Kidney epithelial cell (primary cell): ENCODE measurements around the gene ILK. TPM values are rescaled to one million over a fixed set of nuclear protein-coding genes. Genes with fewer than 3 reads are reported as not detected.

ENCODE experiments used
- DNase-seq: peaks from one replicate; pipeline ENCODE4 v3.0.0-alpha.2; 2010; ENCODE audit warnings: low read depth
- H3K27me3 ChIP-seq: 2 replicates; pipeline ENCODE4 v1.6.0; 2011; ENCODE audit warnings: low read length; ENCODE audit not compliant: control insufficient read depth, insufficient read depth
- H3K36me3 ChIP-seq: 2 replicates; pipeline ENCODE4 v1.5.1; 2011; ENCODE audit warnings: low read length; ENCODE audit not compliant: control insufficient read depth, insufficient read depth
- H3K4me3 ChIP-seq: 2 replicates; pipeline ENCODE4 v1.5.1; 2011; ENCODE audit warnings: low read depth, mild to moderate bottlenecking, control low read depth, low read length
- total RNA-seq: library from RNA; depleted of rRNA; stranded (reverse); fragments of >200 nt; gene quantifications from 2 replicates; pipeline ENCODE4 v1.2.3, GENCODE V29; 2015
- TF ChIP-seq, protein P1 (sequence below): IDR thresholded peaks from 2 replicates; pipeline ENCODE4 v1.5.1; 2011; ENCODE audit warnings: mild to moderate bottlenecking, moderate library complexity, low read length, control low read depth, inconsistent platforms; ENCODE audit not compliant: insufficient read depth, poor library complexity, severe bottlenecking

Gene ILK
- total RNA-seq, 1 donor from 2014 or later = 154 TPM

DNA sequence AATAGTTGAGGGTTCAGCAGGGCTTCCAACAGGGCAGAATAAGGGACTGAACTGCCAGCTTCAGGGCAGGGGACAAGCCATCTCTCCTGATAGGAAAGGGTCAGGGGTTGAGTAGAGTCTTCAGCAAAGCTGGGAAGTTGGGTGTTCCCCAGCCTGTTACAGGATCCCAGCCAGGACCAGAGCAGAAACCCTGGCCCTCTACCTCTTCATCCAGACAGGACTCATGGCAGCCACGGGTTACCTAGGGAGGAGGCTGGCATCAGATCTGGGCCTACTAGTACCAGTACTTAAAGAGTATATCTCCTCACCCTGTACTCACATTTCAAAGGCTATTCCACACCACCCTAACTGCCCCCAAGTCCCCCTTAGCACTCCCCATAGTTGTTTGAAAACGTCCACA, 10.9 kb downstream of the ILK start:
- Histone ChIP-seq H3K36me3 (peaks cover 4% of the 10 kb centered on the region), H3K4me3 (no peak overlapping the region), H3K27me3 (no peaks in the 10 kb centered on the region)
- no peak for DNase-seq
- TF ChIP-seq, protein P1, sequence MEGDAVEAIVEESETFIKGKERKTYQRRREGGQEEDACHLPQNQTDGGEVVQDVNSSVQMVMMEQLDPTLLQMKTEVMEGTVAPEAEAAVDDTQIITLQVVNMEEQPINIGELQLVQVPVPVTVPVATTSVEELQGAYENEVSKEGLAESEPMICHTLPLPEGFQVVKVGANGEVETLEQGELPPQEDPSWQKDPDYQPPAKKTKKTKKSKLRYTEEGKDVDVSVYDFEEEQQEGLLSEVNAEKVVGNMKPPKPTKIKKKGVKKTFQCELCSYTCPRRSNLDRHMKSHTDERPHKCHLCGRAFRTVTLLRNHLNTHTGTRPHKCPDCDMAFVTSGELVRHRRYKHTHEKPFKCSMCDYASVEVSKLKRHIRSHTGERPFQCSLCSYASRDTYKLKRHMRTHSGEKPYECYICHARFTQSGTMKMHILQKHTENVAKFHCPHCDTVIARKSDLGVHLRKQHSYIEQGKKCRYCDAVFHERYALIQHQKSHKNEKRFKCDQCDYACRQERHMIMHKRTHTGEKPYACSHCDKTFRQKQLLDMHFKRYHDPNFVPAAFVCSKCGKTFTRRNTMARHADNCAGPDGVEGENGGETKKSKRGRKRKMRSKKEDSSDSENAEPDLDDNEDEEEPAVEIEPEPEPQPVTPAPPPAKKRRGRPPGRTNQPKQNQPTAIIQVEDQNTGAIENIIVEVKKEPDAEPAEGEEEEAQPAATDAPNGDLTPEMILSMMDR = no peak

DNA sequence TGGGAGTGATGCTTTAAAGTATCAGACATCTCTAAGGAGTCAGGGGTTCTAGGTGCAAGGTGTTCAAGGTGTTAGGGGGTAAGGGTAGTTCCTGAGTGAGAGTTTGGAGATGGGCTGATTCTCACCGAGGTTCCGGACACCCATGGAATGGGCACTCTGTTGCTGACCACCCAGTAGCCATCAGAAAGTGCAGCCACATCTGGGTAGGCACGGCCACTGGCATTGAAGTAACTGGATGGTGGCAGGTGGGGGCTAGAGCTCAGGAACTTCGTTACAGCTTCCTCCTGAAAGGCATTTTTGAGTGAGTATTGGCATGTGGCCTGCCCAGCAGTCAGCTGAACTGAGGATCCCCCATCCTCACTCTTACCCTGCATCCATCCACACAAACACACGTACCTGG, 11.5 kb downstream of the ILK start:
- Histone ChIP-seq H3K27me3 (no peaks in the 10 kb centered on the region), H3K4me3 (no peak overlapping the region), H3K36me3 (peaks cover 3% of the 10 kb centered on the region)
- no peak for DNase-seq
- TF ChIP-seq, protein P1 = no peak

DNA sequence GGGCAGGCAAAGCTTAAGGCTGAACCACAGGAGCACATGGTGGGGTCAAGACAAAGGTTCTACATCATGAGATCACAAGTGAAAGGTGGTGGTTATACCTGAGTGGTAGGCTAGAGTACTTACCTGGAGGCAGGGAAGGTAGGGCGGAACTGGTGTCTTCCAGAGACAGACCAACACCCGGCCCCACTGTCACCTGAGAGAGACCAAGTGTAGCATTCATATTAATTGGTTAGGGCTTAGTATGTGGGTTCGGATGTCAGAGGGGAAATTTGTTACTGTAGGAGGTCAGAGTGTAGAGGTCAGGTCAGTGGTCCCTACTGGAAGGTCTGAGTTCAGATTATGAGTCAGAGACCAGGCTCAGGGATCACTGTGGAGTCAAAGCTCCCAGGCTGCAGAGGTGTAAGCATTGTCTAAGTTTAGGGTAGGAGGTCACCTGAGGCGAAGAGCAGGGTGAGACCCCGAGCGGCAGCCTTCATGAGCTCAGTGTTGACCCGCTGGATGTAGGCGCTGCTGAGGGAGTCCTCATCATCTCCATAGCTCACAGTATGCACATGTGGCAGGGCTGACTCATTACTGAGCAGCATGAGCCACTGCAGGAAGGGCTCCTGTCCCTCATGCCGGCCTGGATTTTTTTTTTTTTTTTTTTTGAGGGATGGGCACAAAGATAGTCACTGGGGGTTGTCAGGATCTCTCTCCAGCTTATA, 12.5 kb downstream of the ILK start:
- H3K27me3 ChIP-seq = no peaks in the 10 kb centered on the region
- H3K36me3 ChIP-seq = peaks cover 1% of the 10 kb centered on the region
- TF ChIP-seq, protein P1 = no peak
- H3K4me3 ChIP-seq = no peak overlapping the region
- no peak for DNase-seq

DNA sequence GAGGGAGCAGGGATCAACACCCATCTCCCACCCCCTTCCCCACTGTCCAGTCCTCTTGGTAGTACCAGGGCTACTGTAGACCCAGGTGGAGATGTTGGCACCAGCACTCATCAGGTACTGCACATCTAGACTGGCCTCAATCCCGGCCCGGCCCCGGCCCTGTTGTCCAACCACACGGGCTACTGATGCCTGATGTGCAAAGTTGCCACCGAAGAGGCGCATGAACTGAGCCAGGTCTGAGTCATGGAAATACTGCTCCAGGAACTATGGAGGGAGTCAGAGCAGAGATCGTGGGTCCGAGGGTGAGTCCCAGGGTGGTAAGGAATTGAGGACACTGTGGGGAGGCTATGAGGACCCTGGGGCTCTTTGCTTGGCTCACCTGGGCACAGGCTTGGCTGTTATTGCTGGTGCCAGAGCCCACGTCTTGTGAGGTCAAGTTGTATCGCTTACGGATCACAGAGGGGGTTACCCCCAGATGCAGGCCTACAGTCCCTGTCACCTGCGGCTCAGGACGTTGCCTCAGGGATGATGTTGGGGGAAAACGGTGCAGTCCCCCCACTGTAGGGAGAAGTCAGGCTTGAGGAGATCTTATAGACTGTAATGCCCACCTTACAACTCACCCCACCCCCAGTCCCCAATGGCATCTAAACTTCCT, 13.1 kb downstream of the ILK start:
- DNase-seq = no peak
- no peaks in the 10 kb centered on the region for H3K27me3 ChIP-seq
- TF ChIP-seq, protein P1 = no peak
- H3K4me3 ChIP-seq = no peak overlapping the region
- H3K36me3 ChIP-seq = peaks cover 1% of the 10 kb centered on the region

DNA sequence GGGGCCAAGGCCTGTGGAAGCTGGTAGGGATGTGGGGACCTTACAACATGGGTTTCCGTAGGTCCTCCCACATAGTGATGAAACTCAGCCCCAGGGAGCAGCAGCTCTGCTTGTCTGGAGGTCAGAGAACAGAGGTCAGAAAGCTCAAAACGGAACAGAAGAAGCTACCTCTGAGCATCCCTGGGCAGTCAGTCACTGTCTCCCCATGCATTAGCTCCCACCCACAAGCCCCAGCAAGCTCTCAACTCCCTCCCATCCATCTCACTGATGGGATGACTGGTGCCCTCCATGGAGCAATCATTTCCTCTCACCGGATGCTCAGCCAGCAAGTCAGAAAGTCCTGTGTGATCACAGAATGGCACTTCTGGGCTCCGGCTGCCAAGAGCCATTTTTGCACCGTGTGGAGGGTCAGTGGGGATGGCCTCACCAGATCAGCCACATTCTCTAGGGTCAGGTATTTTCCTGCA, 13.8 kb downstream of the ILK start:
- peaks cover 1% of the 10 kb centered on the region for H3K36me3 ChIP-seq
- no peak for DNase-seq
- H3K27me3 ChIP-seq = no peaks in the 10 kb centered on the region
- no peak overlapping the region for H3K4me3 ChIP-seq
- TF ChIP-seq, protein P1 = no peak
